ELR (cell line): ENCODE measurements around the gene SYN1.
"Not testable (repeated sequence)": the region's sequence is repeated elsewhere in the genome, so short reads cannot be mapped to it uniquely, and the experiment has no call there.

Experiments
- DNase-seq: peaks from one replicate; pipeline ENCODE4 v3.0.0-alpha.2; 2015; ENCODE audit warnings: low read depth

SYN1 gene

DNA sequence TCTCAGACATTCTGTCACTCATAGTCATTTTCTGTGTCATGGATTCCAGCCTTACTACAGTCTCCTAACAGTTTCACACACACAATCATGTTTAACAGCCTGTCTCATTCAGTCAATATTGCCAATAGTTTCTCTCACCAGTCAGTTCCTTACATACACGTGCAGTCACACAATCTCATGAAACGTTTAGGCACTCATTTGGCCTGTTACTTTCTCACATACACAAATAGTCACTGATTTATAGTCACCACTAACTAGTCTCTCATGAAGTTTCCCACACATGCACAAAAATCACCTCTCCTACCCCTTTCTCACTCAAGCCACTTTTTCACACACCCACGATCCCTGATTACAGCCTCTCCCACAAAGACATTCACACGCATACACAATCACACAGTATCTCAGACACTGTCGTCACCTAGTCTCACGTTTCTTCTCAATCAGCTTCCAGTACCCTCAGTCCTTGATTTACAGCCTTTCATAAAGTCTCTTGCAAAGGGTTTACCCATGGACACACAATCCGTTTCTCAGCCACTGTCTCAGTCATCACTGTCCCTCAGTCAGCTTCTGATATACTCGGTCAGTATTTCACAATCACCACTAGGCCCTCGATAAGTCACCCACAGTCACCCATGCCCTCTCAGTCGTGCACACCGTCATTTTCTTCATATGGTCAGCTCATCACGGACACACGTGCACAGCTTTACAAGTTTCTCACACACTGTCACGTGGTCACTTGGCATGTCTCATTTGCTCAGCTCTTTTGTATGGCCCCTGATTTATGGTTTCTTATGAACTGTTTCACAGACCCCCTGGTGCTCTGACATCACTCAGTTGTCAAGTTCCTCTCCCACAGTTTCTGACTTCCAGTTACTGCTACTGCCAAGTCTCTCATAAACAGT lies 14.3 kb upstream of the SYN1 start:
- DNase-seq, result no peak

DNA sequence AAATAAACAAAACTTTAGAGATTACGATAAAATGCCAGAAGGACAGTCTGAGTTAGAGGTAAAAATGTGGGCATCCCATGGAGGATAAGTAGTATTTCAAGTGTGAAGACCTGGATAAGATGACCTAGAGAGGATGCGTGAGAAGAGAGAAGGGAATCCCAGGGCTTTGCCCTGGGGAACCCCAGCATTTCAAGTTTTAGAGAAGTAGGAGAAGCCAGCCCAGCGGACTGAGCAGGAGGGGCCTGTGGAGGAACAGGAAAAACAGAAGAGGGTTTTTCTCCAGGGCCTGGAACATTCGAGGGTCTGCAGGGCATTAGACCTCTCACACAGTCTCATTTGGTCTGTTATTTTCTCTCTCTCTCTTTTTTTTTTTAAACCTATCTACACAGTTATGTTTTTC lies 13.0 kb upstream of the SYN1 start:
- no peak for DNase-seq

DNA sequence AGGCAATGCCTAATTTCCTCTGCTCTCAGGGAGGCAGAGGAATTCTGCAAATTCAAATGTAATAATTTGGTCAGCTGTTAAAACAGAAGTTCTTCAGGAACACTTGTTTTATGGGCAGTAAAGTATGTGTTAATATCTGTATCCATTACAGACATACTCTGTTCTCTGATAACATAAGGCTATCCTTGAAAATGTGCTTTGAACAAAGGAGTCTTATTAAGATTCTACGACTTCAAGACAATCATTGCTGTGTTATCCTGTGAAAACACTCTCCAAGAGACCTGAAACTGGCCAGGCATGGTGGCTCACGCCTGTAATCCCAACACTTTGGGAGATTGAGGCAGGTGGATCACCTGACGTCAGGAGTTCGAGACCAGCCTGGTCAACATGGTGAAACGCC lies 12.0 kb upstream of the SYN1 start:
- no peak for DNase-seq

DNA sequence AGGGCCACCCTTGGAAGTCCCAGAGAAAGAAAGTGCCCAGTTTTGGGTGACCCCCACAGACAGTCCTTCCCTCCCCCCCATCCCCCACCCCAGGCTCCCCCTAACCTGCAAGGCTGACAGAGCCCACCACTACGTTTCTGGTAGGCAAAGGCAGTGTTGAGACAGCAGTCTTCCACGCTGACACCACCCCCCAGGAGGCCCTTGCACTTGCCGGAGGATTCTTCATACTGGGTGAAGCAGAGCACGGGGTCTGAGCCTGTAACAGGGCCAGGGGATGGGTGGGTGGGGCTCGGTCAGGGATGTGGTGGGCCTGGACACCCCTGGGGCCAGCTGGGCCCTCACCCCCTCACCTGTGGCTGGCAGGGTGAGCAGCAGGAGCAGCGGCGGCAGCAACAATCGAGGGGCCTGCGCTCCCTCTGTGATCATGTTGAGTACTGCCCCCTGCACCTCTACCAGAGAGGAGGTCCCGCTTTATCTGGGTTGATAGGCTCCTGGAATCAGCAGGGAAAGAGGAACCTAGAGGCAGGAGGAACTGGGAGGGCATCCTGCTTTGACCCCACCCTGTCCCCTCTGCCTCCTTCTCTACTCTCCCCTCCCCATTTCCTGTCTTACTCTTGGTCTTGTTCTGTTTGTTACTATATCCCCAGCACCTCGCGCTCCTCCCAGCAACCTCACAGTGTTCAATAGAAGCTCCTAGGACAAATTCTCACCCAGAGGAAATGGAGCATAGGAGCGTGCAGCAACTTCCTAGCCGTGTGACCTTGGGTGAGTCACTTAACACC lies 10.0 kb upstream of the SYN1 start, which contains the start of gene CFP:
TSS of gene CFP (minus strand) at position 512 of the 782 bp plus-strand sequence. CDS start at position 426, 86 bp downstream.
- no peak for DNase-seq

DNA sequence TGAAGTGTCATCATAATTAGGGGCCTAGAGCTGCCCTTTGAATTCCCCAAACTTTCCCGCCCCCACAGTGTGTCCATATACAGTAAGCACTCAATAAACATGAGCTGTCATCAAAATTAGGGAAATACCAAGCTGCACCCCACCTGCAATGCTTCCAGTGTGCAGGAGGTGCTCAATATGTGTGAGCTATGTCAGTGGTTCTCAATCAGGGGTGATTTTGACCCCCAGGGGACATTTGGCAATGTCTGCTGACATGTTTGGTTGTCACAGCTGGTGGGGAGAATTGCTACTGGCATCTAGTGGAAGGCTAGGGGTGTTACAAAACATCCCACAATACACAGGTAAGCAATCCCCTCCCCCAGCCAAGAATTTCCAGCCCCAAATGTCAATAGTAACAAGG lies 9.3 kb upstream of the SYN1 start:
- DNase-seq, result no peak

DNA sequence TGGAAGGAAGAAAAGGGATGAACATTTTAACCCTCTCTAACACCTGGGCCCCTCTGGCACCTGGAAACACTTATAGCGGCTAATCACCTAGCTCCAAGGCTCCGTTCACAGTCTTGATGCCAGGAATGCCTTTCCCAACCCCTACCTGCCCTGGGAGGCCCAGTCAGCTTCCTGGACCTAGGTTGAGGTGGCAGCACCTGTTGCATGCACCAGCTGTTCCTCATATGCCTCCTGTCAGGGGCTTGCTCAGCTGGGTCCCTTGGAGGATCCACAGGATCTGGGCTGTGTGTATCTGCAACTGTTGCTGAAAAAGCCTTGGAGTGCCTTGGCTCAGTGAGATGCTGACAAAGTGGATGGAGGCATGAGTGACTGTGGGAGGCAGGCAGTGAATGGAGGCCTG lies 5.7 kb upstream of the SYN1 start:
- no peak for DNase-seq

DNA sequence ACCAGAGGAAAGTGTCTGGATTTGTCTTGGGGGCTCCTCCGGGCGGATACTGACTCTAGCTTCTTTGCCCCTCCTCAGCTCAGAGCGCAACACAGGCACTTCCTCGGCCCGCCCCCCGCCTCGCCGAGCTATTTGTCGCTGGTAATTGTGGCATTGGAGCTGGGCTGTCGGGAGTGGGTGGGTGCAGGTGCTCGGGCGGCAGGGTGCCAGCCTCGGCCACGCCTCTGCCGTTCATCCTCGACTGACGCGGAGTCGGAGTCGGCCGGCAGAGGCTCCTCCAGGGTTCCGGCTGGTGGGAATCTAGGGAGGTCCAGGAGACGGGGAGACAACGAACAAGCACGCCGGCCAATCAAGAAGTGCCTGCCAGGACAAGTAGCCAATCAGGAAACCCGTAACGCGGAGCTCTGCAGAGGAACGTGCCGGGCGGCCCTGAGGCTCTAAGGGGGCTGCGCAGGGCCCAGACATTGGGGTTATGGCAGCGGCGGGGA lies 3.9 kb upstream of the SYN1 start:
- peak; percentile 79 for DNase-seq

DNA sequence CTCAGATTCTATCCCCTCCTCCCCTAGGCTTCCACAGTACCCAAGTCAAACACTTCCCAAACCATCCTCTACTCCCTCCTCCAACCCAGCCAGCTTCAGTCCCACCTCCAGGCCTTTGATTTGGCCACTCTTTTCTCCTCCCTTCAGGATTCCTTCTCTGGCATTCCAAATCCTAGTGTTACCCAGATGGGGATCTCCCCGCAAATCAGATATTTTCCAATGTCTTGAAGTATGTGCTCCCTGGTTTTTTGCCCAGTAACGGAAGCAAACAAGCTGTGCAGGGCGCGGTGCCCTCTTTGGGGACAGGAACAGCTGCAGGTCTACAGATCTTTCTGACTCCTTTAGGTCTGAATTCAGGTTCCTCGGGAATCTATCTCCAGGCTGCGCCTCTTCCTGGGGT lies 2.2 kb upstream of the SYN1 start:
- no peak for DNase-seq

DNA sequence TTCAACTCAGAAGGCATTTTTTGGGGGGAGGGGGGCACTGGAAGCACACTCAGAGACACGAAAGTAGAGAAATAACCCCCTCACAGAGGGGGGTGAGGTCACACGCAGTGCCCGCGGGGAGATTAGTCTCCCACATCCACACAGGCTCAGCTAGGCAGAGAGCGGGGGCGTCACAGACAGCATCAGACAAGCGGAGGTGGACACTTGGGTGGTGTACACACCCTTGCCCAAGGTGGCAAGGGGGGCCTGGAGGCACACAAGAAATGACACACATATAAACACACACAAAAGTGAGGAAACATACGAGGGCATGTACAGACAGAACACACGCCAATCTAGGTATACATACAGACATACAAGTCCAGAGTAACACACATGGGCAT lies 637 bp upstream of the SYN1 start:
- DNase-seq, result no peak

DNA sequence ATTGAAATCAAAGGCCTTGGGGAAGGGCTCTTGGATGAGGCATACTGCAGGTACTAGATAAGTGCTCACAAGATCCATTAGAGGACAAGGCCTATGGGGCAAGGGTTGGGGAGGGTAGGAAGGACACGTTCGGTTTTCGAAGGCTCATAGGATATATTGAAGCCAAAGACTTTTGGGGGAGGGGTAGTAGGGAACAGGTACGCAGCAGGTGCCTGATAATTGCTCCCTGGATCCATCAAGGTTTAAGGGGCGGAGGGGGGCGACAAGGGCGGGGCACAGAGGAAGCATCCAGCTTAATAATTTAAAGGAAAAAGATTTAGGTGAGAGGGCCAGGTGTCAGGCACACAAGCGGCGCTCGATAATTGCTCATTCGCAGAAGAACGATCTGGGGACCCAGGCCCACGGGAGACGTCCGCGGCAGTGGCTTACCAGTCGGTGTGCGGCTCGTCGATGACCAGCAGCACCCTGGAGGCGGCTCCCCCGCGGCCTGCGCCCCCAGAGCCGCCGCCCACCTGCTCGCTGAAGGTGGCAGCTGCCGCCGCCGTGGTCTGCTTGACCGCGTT lies 653 bp downstream of the SYN1 start:
- DNase-seq, result no peak

DNA sequence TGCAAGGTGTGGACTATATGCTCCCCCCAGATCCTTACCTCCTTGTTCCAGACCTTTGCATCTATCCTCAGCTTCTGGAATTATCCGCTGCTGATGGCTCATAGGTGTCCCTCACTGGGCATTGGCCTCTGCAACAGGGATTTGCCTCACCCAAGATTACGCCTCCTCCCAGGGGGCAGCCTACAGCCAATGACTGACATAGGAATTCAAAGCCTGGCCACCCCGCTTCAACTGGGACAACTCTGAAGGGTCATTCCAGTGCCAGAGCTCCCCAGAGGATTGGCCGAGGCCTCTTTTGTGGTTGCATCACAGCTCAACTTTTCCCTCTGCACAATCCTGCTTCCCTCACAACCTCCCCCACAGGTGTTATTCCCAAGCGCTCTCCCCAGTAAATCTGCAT lies 5.0 kb downstream of the SYN1 start:
- DNase-seq, result no peak

DNA sequence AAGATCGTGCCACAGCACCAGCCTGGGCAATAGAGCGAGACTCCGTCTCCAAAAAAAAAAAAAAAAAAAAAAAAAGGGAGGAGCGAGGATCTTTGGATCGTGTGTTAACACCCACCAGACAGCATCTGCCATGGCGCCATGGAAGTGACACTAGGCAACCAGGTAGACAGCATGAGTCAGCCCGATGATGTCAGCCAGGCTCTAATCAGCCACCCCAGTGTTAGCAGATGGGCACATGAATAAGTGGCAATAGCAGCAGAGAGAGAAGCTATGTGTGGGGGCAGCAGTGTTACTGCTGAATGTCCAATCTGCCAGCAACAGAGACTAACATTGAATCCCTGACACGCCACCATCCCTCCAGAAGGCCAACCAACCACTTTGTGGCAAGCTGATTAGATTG lies 6.6 kb downstream of the SYN1 start:
- no peak for DNase-seq

DNA sequence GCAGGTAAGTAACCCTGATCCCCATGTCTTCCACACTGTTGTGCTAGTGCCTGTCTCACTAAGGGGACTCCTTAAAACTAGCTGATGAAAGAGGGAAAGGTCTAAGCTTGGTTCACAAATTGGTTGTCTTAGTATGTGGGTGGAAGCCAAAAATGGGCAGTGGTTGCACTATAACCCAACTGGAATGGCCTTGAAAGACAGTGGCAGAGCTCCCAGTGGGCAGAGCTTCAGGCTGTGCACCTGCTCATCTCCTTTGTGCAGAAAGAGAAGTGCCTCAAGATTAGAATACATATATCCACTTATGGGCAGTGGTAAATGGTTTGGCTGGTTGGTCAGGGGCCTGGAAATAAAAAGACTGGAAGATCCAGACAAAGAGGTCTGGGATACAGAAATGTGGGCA lies 7.2 kb downstream of the SYN1 start:
- DNase-seq, result no peak

DNA sequence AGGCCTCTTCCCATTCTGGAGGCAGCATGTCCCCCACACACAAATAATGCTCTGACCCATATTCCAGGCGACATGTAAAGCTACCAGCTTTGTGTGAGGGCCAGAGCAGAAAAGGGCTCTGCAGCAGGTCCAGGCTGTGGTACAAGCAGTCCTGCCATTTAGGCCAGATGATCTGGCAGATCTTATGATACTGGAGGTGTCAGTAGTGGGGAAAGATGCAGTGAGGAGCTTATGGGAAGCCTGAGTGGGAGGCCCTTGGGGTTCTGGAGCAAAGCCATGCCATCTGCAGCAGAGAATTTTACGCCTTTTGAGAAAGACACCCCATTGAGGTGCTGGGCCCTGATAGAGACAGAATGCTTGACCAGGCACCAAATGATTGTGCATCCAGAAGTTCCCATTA lies 7.7 kb downstream of the SYN1 start:
- no peak for DNase-seq

DNA sequence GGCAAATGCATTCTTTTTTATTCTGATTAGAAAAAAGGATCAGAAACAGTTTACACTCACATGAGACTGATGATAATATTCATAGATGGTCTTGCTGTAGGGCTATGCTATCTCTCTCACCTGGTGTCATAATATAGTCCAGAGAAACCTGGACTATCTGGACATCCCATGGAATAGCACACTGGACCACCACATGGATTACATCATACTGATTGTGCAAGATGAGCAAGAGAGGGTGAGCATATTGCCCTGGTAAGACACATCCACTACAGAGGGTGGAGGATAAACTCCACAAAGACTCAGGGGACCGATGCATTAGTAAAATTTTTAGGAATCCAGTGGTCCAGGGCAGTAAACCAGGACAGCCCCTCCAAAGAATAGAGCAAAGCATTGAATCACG lies 8.2 kb downstream of the SYN1 start:
- DNase-seq, result no peak

DNA sequence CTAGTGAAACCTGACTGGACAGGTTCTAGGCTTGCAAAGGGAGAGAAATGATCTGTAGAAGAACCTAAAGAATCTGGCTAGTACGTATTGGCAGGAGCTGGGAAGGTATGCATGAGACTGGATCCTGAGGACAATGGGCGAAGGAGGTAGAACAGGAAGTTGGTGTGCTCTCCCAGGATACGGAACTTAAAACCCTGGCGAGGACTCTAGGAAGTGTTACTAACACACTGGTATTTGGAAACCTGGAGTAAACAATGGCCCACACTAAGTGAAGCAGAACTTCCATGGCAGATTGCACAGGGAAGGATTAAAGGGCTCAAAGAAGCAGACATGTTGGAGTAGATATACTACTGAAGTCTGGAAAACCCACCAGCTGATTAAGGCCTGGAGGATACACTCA lies 9.1 kb downstream of the SYN1 start:
- DNase-seq, result no peak

DNA sequence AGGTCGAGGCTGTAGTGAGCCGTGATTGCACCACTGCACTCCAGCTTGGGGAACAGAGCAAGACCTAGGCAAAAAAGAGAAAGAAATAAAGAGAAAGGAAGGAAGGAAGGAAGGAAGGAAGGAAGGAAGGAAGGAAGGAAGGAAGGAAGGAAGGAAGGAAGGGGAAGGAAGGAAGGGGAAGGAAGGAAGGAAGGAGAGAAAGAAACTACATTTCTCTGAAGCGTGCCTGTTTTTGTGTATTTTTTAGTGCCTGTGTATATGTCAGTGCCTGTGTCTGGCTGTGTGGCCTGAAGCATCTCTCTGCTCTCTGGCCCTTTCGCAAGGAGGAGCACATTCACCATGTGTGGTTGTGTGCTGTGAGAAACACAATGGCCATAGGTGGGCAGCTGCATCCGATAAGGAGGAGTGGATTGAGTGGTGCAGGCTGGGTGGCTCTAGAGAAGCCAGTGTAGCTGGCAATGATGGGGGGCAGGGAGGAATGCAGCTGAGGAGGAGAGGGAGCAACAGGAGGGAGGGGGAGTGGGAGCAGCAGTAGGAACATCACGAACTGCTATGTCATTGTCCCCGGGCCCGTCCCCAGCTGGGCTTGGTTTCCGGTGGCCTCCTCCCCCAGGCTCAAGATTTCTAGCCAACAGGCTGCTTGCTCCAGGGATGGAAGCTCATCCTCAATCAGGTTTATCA lies 11.4 kb downstream of the SYN1 start:
- no peak for DNase-seq

DNA sequence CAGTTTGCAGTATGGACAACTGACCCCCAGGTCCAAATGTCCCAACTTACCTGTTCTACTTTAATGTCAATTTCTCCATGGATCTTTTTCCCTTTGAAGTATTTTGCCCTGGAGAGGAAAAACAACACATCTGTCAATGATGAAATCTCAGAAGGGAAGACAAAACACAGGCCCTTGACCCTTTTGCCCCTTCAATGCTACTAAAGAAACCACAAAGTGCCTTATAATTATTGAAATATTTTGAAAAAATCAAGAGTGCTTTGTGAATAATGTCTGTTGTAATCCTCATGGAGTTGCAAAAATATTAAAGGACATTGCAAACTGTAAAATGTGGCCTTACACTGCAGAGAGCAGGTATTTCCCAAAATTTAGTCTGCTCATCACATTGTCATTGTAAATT lies 12.6 kb downstream of the SYN1 start:
- no peak for DNase-seq

DNA sequence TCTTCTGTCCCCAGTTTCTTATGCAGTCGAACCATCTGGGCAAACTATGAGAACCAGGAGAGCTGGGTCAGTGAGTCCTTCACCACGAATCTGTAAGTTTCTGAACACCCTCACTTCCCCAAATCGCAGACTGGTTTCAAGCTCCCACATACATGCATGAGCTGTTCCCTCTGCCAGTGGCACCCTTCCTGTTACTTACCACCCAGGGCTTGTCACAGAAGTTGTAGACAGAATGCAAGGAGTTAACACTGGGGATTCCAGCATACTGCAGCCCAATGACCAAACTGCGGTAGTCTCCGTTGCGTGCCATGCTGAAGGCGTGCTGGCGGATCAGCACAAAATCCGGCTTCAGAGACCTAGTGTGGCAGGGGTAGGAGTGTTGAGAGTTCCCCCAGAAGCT lies 14.6 kb downstream of the SYN1 start:
- DNase-seq, result no peak

DNA sequence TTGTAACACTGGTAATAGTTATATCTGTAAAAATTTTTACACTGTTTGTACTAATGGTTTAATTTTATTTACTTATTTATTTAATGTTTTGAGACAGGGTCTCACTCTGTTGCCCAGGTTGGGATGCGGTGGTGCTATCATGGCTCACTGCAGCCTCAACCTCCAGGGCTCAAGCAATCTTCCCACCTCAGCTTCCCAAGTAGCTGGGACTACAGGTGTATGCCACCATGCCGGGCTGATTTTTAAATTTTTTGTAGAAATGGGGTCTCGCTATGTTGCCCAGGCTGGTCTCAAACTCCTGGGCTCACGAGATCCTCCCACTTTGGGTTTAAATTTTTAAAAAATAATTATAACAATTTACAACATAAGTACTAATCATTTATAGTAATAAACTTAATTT lies 16.5 kb downstream of the SYN1 start:
- not testable (repeated sequence) for DNase-seq

DNA sequence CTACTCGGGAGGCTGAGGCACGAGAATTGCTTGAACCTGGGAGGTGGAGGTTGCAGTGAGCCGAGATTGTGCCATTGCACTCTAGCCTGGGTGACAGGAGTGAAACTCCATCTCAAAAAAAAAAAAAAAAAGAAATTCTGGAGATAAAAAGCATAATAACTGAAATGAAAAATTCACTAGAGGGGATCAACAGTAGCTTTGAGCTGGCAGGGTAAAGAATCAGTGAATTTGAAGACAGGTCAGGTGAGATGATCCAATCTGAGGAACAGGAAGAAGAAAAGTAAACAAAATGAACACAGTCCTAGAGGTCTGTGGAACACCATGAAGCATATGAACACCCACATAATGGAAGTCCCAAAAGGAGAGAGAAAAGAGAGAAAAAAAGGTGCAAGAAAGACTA lies 22.4 kb downstream of the SYN1 start:
- no peak for DNase-seq

DNA sequence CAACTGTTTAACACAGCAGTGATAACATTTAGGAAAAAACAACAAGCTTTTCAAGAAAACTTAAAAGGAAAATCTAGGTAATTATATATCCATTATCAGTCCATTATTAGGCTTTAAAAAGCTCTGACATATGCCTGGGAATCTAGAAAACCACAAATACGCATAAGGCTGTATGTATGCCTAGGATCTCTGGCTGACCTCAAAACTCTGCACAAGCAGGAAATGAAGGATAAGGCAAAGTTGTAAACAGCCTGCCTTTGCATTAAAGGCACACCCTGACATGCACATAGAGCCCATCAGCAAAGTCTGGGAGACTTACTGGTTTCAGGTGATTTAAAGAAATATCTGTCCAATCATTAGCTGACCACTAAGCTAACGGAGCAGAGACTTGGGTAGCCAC lies 23.4 kb downstream of the SYN1 start:
- no peak for DNase-seq
